22Rv1 (cell line): Measurements from ENCODE around the gene TRAPPC5.

Experiments
- ZFX ChIP-seq: fragments of 450-650 bp; IDR thresholded peaks from 2 replicates; pipeline ENCODE4 v1.6.1; 2017; ENCODE audit warnings: antibody characterized with exemption, borderline replicate concordance
- TF ChIP-seq, protein P1 (sequence below): fragments of 450-650 bp; IDR thresholded peaks from 2 replicates; pipeline ENCODE4 v1.5.1; 2017; ENCODE audit warnings: mild to moderate bottlenecking

DNA sequence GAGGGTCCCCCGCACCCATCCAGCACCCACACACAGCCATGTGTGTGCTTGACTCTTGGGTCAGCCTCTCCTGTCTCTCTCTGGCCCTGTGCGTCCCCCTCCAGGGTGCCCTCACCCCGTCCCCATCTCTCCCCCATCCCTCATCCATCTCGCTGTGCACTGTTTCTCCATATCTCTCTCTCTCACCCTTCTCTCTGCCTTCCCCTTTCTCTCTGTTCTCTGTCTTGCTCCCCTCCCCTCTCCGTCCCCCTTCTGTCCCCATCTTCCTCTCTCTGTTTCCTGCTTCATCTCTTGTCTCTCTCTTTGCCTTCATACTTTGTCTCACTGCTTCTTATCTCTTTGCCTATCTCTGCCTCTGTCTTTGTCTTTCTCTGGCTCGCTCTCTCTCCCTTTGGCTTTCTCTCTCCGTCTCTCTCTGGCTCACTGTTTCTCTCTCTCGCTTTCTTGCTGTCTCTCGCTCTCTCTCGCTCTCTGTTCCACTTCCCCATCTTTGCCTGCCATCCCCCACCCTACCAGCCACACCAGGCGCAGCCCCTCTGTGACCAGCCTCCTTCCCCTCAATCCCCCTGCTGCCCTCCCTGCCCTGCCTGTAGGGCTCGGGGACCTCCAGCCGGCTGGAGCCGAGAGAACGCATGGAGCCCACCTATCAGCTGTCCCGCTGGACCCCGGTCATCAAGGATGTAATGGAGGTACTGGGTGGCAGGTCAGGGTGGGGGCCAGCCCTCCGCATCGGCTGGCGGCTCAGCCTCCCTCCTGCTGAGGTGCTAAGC, 34.8 kb upstream of the TRAPPC5 start:
- TF ChIP-seq, protein P1, sequence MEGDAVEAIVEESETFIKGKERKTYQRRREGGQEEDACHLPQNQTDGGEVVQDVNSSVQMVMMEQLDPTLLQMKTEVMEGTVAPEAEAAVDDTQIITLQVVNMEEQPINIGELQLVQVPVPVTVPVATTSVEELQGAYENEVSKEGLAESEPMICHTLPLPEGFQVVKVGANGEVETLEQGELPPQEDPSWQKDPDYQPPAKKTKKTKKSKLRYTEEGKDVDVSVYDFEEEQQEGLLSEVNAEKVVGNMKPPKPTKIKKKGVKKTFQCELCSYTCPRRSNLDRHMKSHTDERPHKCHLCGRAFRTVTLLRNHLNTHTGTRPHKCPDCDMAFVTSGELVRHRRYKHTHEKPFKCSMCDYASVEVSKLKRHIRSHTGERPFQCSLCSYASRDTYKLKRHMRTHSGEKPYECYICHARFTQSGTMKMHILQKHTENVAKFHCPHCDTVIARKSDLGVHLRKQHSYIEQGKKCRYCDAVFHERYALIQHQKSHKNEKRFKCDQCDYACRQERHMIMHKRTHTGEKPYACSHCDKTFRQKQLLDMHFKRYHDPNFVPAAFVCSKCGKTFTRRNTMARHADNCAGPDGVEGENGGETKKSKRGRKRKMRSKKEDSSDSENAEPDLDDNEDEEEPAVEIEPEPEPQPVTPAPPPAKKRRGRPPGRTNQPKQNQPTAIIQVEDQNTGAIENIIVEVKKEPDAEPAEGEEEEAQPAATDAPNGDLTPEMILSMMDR, result no peak
- TF ChIP-seq ZFX, result no peak
